Upper lobe of left lung (tissue), 6 donors: ENCODE data around the gene ESR2. TPM values are rescaled to one million over a fixed set of nuclear protein-coding genes. Genes with fewer than 3 reads are reported as not detected.

Experiments used
- ATAC-seq, 2 donors: fragments of 200-7000 bp; cut with Tn5 transposase; one replicate each; pipeline ENCODE4 v1.9.1; 2022; ENCODE audit warnings: mild to moderate bottlenecking in 2 of 2, moderate library complexity in 2 of 2; ENCODE audit not compliant: low FRiP score in 2 of 2
- DNase-seq, 2 donors: peaks; one replicate each; pipeline ENCODE4 v3.0.0-alpha.2; 2019 to 2020
- H3K27ac ChIP-seq, 4 donors: fragments of 200-600 bp; sonication (generic); one replicate each; pipeline ENCODE4 v1.5.1; 2016 to 2019
- H3K27me3 ChIP-seq, 4 donors: fragments of 200-600 bp; sonication (generic); one replicate each; pipeline ENCODE4 v1.5.1; 2017 to 2019
- H3K36me3 ChIP-seq, 4 donors: fragments of 200-600 bp; sonication (generic); one replicate each; pipeline ENCODE4 v1.5.1; 2016 to 2019
- H3K4me1 ChIP-seq, 4 donors: fragments of 200-600 bp; sonication (generic); one replicate each; pipeline ENCODE4 v1.5.1; 2018 to 2019
- H3K4me3 ChIP-seq, 4 donors: fragments of 200-600 bp; sonication (generic); one replicate each; pipeline ENCODE4 v1.5.1; 2017 to 2019; ENCODE audit warnings: mild to moderate bottlenecking in 2 of 4, moderate library complexity in 1 of 4
- H3K9me3 ChIP-seq, 4 donors: fragments of 200-600 bp; sonication (generic); one replicate each; pipeline ENCODE4 v1.5.1; 2018 to 2019
- CTCF ChIP-seq, 6 experiments: fragments of 450-650 bp in 4 of 6; fragments of 200-600 bp in 2 of 6; sonication (generic) in 2 of 6; IDR thresholded peaks; one replicate each; pipeline ENCODE4 v1.5.1; 2016 to 2019; ENCODE audit warnings: antibody characterized with exemption in 6 of 6
- EP300 ChIP-seq, 4 donors: sonication (generic); formaldehyde crosslinking; IDR thresholded peaks; one replicate each; pipeline ENCODE4 v1.5.1; 2017; ENCODE audit warnings: antibody characterized with exemption in 4 of 4, control low read depth in 2 of 4
- POLR2A ChIP-seq, 4 donors: fragments of 450-650 bp; IDR thresholded peaks; one replicate each; pipeline ENCODE4 v1.5.1; 2016 to 2017; ENCODE audit warnings: antibody characterized with exemption in 4 of 4, mild to moderate bottlenecking in 2 of 4
- POLR2AphosphoS5 ChIP-seq, 2 donors: sonication (generic); formaldehyde crosslinking; IDR thresholded peaks; one replicate each; pipeline ENCODE4 v1.5.1; 2017; ENCODE audit warnings: antibody characterized with exemption in 2 of 2
- WGBS, 2 donors: methylation state at CpG; one replicate each; pipeline ENCODE4 v1.1.5; 2017 to 2018; 5-methylcytosine and 5-hydroxymethylcytosine counted together
- total RNA-seq, 6 donors: library from RNA; depleted of rRNA in 4 of 6; stranded (reverse); fragments of >200 nt in 4 of 6; gene quantifications; one replicate each; pipeline versions ENCODE4 v1.1.0 to v1.2.1, GENCODE V29; 2016 to 2021
- donor health status: DM: no; HTN: no; CAD: no; lungs with moderate emphysema.
- donor health status: DM: no; HTN: yes; CAD: no; lungs with severe emphysema.

Gene ESR2
- total RNA-seq, 6 donors from 2014 or later, result 0.20 to 3.6 (median 0.86) TPM; not detected in 1

DNA sequence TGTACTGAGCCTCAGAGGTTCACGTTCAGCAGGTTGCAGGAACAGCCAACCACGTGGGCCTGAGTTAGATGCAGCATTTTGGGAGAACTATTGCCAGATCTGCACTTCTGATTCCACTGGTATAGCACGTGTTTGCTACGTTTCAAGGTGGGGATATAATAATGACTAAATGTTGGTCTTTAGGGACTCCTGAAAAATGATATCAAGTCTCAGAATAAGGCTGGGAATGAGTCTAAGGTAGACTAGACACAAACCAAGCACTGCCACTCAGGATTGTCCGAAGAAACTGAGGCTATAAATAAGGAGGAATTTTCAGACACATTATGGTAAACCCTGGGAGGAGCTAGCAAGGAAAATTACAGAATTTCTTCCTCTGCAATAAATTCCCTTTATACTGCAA lies 98.1 kb downstream of the ESR2 start:
- Histone ChIP-seq H3K9me3 (no peaks in the 10 kb centered on the region), H3K36me3 (peaks cover 0 to 14% (median 2%) of the 10 kb centered on the region in 4 donors), H3K27me3 (no peaks in the 10 kb centered on the region), H3K4me1 (peaks cover 0 to 21% (median 16%) of the 10 kb centered on the region in 4 donors), H3K27ac (no peak overlapping the region), H3K4me3 (no peak overlapping the region)
- no peak for TF ChIP-seq EP300 (IDR thresholded peaks at IDR 0.05)
- TF ChIP-seq CTCF (IDR thresholded peaks at IDR 0.05), result no peak
- no peak for DNase-seq
- 84 to 87% methylated on average over 5 of the region's 5 CpGs for WGBS, 2 donors
- no peak for ATAC-seq

- DNase-seq (no peak), ATAC-seq (no peak)
- no peak overlapping the region for H3K27ac ChIP-seq
- 40 to 43% methylated on average over 2 of the region's 2 CpGs for WGBS, 2 donors
- no peak overlapping the region for H3K4me3 ChIP-seq
- peaks cover 0 to 13% (median 12%) of the 10 kb centered on the region in 4 donors for H3K4me1 ChIP-seq
- TF ChIP-seq POLR2A (IDR thresholded peaks at IDR 0.05) (no peak), POLR2AphosphoS5 (IDR thresholded peaks at IDR 0.05) (no peak), CTCF (IDR thresholded peaks at IDR 0.05) (no peak), EP300 (IDR thresholded peaks at IDR 0.05) (no peak)
- H3K27me3 ChIP-seq, result no peaks in the 10 kb centered on the region
- no peaks in the 10 kb centered on the region for H3K9me3 ChIP-seq
- H3K36me3 ChIP-seq, result peaks cover 0 to 19% (median 6%) of the 10 kb centered on the region in 4 donors
Observed at GRCh38 chr14:64195199-64195598, 99.0 kb downstream of the ESR2 start.

DNA sequence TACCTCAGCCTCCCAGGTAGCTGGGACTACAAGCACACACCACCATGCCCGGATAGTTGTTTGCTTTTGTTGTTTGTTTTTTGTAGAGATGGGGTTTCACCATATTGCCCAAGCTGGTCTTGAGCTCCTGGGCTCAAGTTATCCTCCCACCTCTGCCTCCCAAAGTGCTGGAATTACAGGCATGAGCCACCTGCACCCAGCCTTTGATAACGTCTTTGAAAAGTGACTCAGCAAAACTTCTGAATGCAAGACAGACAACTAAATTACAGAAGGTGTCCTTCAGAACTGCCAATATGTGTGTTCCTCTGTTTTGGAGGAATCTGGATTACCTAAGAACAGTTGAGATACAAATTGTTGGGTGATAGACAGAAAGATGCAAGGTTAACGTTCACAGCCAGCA lies 99.8 kb downstream of the ESR2 start:
- no peak for DNase-seq
- Histone ChIP-seq H3K36me3 (peaks cover under 1 to 27% (median 9%) of the 10 kb centered on the region in 4 donors), H3K4me1 (peaks cover 0 to 13% (median 10%) of the 10 kb centered on the region in 4 donors), H3K27me3 (no peaks in the 10 kb centered on the region), H3K27ac (peak overlapping the region in 1 of 4 donors; percentile 6), H3K9me3 (no peaks in the 10 kb centered on the region), H3K4me3 (no peak overlapping the region)
- no peak for TF ChIP-seq POLR2A (IDR thresholded peaks at IDR 0.05)
- no peak for TF ChIP-seq EP300 (IDR thresholded peaks at IDR 0.05)
- no peak for TF ChIP-seq CTCF (IDR thresholded peaks at IDR 0.05)
- TF ChIP-seq POLR2AphosphoS5 (IDR thresholded peaks at IDR 0.05), result no peak
- WGBS, 2 donors, result 70 to 75% methylated on average over 3 of the region's 3 CpGs
- ATAC-seq, result no peak

DNA sequence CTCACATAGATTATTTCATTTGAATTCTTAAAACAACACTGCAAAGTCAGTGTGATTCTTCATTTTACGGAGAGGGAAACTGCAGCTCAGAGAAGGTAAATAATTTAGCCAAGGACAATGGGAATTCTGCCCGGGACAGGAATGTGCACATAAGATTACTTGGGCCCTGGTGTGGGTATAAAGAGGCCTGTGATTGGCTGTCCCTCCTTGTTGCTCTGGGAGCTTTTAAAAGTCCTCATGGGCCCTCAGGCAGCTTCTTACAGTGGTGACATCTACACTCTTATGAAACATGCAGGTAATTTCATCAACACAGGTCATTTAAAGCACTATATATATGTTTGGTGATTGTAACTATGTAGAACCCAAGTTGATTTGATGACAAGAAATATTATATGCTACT lies 100.3 kb downstream of the ESR2 start:
- no peaks in the 10 kb centered on the region for H3K27me3 ChIP-seq
- no peak for TF ChIP-seq POLR2A (IDR thresholded peaks at IDR 0.05)
- TF ChIP-seq CTCF (IDR thresholded peaks at IDR 0.05), result no peak
- no peak for TF ChIP-seq EP300 (IDR thresholded peaks at IDR 0.05)
- TF ChIP-seq POLR2AphosphoS5 (IDR thresholded peaks at IDR 0.05), result no peak
- peaks cover 0 to 13% (median 10%) of the 10 kb centered on the region in 4 donors for H3K4me1 ChIP-seq
- peaks cover 5 to 31% (median 10%) of the 10 kb centered on the region in 4 donors for H3K36me3 ChIP-seq
- peak overlapping the region in 1 of 4 donors; percentile 6 for H3K27ac ChIP-seq
- H3K4me3 ChIP-seq, result no peak overlapping the region
- DNase-seq, result peak in 1 of 2 donors; percentile 54
- peak in 1 of 2 donors; percentile 42 for ATAC-seq
- WGBS, 2 donors, result 53 to 58% methylated on average over 2 of the region's 2 CpGs
- no peaks in the 10 kb centered on the region for H3K9me3 ChIP-seq

DNA sequence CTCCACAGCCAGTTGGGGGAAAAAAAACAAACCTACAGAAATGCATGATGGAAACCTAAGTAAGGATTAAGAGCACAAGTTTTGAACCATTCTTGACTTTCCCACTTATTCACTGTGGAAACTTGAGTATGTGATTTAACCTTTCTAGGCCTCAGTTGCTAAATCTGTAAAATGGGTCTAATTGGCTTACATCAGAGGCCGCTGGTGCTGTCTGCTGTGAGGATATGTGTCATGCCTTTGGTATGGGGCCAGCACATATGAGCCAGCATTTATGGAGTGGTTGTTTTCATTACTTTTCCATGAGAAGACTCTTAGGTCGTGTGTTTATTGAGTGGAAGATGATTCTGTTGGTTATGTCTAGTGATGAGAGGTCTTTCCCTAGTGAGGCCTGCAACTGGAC lies 102.4 kb downstream of the ESR2 start:
- Histone ChIP-seq H3K4me1 (peaks cover 0 to 9% (median 6%) of the 10 kb centered on the region in 4 donors), H3K27ac (no peak overlapping the region), H3K4me3 (no peak overlapping the region), H3K9me3 (no peaks in the 10 kb centered on the region), H3K36me3 (peaks cover 6 to 37% (median 14%) of the 10 kb centered on the region in 4 donors), H3K27me3 (no peaks in the 10 kb centered on the region)
- 70 to 78% methylated on average over 2 of the region's 2 CpGs for WGBS, 2 donors
- DNase-seq (no peak), ATAC-seq (no peak)
- TF ChIP-seq POLR2A (IDR thresholded peaks at IDR 0.05), result no peak
- TF ChIP-seq CTCF (IDR thresholded peaks at IDR 0.05), result no peak
- TF ChIP-seq EP300 (IDR thresholded peaks at IDR 0.05), result no peak
- TF ChIP-seq POLR2AphosphoS5 (IDR thresholded peaks at IDR 0.05), result no peak
